OCI-LY1 (cell line): ENCODE data around the gene SMARCC1.
A peak's percentile ranks its signal among the peaks of the same experiment; 100 is the strongest.

Experiments used
- H2AFZ ChIP-seq: fragments of 200-600 bp; sonication (generic), shearing (Covaris generic); 2 replicates; pipeline ENCODE4 v1.6.0; 2014; ENCODE audit warnings: antibody characterized with exemption, mild to moderate bottlenecking, low read length
- H3F3A ChIP-seq: fragments of 200-600 bp; sonication (generic), shearing (Covaris generic); 2 replicates; pipeline ENCODE4 v1.6.0; 2014; ENCODE audit warnings: mild to moderate bottlenecking, antibody characterized with exemption, low read length, moderate library complexity; ENCODE audit not compliant: insufficient read depth
- H3K27ac ChIP-seq: fragments of 200-600 bp; sonication (generic); 2 replicates; pipeline ENCODE4 v1.5.1; 2014; ENCODE audit warnings: low read length, mixed run types, mild to moderate bottlenecking, low read depth; ENCODE audit not compliant: poor library complexity, severe bottlenecking
- H3K27me3 ChIP-seq: fragments of 200-600 bp; sonication (generic); 2 replicates; pipeline ENCODE4 v1.6.0; 2014; ENCODE audit warnings: antibody characterized with exemption, mild to moderate bottlenecking, low read length, moderate library complexity; ENCODE audit not compliant: insufficient read depth
- H3K36me3 ChIP-seq: fragments of 200-600 bp; sonication (generic); 2 replicates; pipeline ENCODE4 v1.6.1; 2014; ENCODE audit warnings: mild to moderate bottlenecking, antibody characterized with exemption, low read length, moderate library complexity, mixed read lengths; ENCODE audit not compliant: insufficient read depth
- H3K4me1 ChIP-seq: fragments of 200-600 bp; sonication (generic); 2 replicates; pipeline ENCODE4 v1.5.1; 2014; ENCODE audit warnings: mild to moderate bottlenecking, low read length, moderate library complexity; ENCODE audit not compliant: insufficient read depth, severe bottlenecking
- H3K4me2 ChIP-seq: fragments of 200-600 bp; sonication (generic), shearing (Covaris generic); 2 replicates; pipeline ENCODE4 v1.6.1; 2014; ENCODE audit warnings: low read length
- H3K4me3 ChIP-seq: fragments of 200-600 bp; sonication (generic); 2 replicates; pipeline ENCODE4 v1.5.1; 2014; ENCODE audit warnings: low read length, low read depth, mild to moderate bottlenecking, mixed read lengths; ENCODE audit not compliant: poor library complexity, severe bottlenecking
- H3K79me2 ChIP-seq: fragments of 200-600 bp; shearing (Covaris generic); 2 replicates; pipeline ENCODE4 v1.6.1; 2016; ENCODE audit warnings: mixed run types, low read length, mixed read lengths; ENCODE audit not compliant: insufficient read depth
- H3K9ac ChIP-seq: fragments of 200-600 bp; sonication (generic), shearing (Covaris generic); 2 replicates; pipeline ENCODE4 v1.6.1; 2014; ENCODE audit warnings: mild to moderate bottlenecking, low read length, mixed read lengths
- H3K9me2 ChIP-seq: fragments of 200-600 bp; sonication (generic), shearing (Covaris generic); 2 replicates; pipeline ENCODE4 v1.6.1; 2014; ENCODE audit warnings: low read depth, mild to moderate bottlenecking, low read length, mixed read lengths
- H3K9me3 ChIP-seq: fragments of 200-600 bp; shearing (Covaris generic); 2 replicates; pipeline ENCODE4 v1.6.1; 2014; ENCODE audit warnings: low read length, mixed read lengths
- H4K20me1 ChIP-seq: fragments of 200-600 bp; sonication (generic), shearing (Covaris generic); 2 replicates; pipeline ENCODE4 v1.6.0; 2016; ENCODE audit warnings: mild to moderate bottlenecking, low read length; ENCODE audit not compliant: insufficient read depth
- EZH2 ChIP-seq: fragments of 200-600 bp; sonication (generic), shearing (Covaris generic); IDR thresholded peaks from 2 replicates; pipeline ENCODE4 v1.8.0; 2017; ENCODE audit warnings: borderline replicate concordance, mixed run types, mild to moderate bottlenecking, antibody characterized with exemption, low read length, moderate library complexity, mixed read lengths
- TF ChIP-seq, protein P1 (sequence below): fragments of 200-600 bp; sonication (generic), shearing (Covaris generic); IDR thresholded peaks from 2 replicates; pipeline ENCODE4 v1.5.1; 2017; ENCODE audit warnings: mild to moderate bottlenecking, antibody characterized with exemption, low read length, moderate library complexity, mixed read lengths

The SMARCC1 gene

DNA sequence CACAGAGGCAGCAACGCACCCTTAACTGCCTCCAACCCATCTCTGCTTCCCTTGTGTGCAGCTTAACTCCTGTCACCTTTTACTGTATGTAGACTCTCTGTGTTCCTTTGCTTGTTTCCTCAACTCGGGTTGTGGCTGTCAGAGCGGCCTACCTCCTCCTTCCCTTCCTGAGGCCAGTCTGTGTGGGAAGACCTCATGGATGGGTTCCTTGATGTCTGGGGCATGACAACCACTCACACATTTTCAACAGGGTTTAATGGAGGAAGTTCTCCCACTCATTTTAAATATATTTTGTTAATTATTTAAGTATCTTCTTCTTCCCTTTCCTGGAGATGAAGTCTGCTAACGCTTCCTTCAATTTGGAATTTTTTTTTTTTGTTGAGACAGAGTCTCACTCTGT is 201.2 kb downstream of the SMARCC1 start:
- peaks cover 10% of the 10 kb centered on the region; the same call in 1 of the 2 replicates for H3K27me3 ChIP-seq
- no peaks in the 10 kb centered on the region for H3K9me3 ChIP-seq
- H3K9ac ChIP-seq, result no peak overlapping the region
- H3K4me3 ChIP-seq, result no peak overlapping the region
- H2AFZ ChIP-seq, result no peak overlapping the region
- TF ChIP-seq, protein P1, sequence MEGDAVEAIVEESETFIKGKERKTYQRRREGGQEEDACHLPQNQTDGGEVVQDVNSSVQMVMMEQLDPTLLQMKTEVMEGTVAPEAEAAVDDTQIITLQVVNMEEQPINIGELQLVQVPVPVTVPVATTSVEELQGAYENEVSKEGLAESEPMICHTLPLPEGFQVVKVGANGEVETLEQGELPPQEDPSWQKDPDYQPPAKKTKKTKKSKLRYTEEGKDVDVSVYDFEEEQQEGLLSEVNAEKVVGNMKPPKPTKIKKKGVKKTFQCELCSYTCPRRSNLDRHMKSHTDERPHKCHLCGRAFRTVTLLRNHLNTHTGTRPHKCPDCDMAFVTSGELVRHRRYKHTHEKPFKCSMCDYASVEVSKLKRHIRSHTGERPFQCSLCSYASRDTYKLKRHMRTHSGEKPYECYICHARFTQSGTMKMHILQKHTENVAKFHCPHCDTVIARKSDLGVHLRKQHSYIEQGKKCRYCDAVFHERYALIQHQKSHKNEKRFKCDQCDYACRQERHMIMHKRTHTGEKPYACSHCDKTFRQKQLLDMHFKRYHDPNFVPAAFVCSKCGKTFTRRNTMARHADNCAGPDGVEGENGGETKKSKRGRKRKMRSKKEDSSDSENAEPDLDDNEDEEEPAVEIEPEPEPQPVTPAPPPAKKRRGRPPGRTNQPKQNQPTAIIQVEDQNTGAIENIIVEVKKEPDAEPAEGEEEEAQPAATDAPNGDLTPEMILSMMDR, result no peak
- TF ChIP-seq EZH2, result no peak
- no peaks in the 10 kb centered on the region for H3F3A ChIP-seq
- no peaks in the 10 kb centered on the region for H3K79me2 ChIP-seq
- H3K9me2 ChIP-seq, result no peaks in the 10 kb centered on the region
- peaks cover 14% of the 10 kb centered on the region for H3K36me3 ChIP-seq
- H3K4me2 ChIP-seq, result no peak overlapping the region
- no peak overlapping the region for H3K27ac ChIP-seq
- no peaks in the 10 kb centered on the region for H3K4me1 ChIP-seq
- no peaks in the 10 kb centered on the region for H4K20me1 ChIP-seq

DNA sequence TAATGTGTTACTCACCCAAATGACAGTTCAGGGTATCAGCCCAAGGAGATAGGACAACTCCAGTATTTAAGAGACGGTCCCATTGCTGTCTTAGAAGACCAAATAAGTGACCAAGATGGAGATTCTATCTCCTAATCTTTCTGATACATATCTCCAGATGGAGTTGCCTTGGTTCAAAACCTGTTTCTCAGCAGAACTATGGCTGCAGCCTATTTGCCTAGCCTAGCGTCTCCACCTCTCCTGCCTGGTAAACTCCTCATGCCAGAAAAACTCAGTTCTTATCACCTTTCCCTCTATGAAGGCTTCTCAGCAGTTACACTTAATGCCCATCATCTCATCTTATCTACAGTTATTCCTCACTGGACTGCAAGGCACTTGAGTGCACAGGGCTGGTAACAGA is 201.8 kb downstream of the SMARCC1 start:
- Histone ChIP-seq H3K4me3 (no peak overlapping the region), H3K27ac (no peak overlapping the region), H3F3A (no peaks in the 10 kb centered on the region), H4K20me1 (no peaks in the 10 kb centered on the region), H3K4me1 (no peaks in the 10 kb centered on the region), H3K79me2 (no peaks in the 10 kb centered on the region), H3K27me3 (peaks cover 10% of the 10 kb centered on the region; the same call in 1 of the 2 replicates), H3K4me2 (no peak overlapping the region), H3K9me3 (no peaks in the 10 kb centered on the region), H3K36me3 (peaks cover 8% of the 10 kb centered on the region), H3K9me2 (no peaks in the 10 kb centered on the region), H3K9ac (no peak overlapping the region), H2AFZ (no peak overlapping the region)
- TF ChIP-seq, protein P1, result no peak
- TF ChIP-seq EZH2, result no peak

DNA sequence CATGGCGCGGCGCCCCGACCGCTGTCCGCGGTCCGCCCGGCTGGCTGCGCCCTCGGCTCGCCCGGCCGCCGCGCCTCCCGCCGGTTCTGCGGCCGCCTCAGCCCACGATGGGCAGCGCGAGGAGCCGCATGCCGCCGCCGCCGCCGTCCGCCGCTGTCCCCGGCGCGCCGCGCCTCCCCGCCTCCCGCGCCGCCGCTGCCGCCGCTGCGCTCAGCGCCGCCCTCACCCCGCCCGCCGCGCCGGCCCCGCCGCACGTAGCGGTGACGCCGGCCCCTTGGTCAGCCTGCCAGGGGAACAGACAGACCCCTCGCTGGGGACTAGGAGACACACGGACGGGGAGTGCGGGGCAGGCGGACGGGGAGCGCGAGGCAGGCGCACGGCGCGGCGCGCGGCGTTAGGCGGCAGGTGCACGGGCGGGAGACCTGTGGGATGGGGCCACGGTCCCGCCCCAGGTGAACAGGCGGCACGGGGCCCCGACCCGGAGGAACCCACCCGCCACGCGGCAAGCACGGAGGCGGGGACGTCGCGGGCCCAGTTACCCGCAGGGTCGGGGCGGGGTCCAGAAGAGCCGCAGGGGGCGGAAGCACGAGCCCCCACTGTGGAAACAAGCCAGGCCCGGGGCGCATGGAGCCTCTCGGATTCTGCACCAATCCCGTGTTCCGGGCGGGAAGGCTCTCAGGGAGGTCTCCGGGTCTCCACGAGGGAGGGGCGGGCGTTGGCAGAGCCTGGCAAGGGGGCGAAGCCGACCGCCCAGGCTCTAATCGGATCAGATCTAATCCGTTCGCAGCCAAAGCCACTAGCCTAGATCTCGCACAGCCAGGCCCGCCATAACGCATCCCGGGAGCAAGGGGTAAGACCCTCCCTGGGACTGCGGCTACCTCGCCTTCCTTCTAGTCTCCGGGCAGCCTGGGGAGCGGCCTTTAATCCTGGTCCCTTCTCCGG is 202.7 kb downstream of the SMARCC1 start, which contains the start of gene CSPG5:
Gene CSPG5, minus strand, starts transcription at position 175 of the 942 bp plus-strand sequence. Its CDS starts 172 bp downstream, at position 3.
- Histone ChIP-seq H2AFZ (no peak within 1 kb of the TSS), H3K4me3 (peak within 1 kb of the TSS; percentile 72)

More for the DNA sequence above, 202.7 kb downstream of the SMARCC1 start, which contains the start of gene CSPG5:
- Histone ChIP-seq H3K4me1 (no peaks in the 10 kb centered on the region), H3K4me2 (peak within 1 kb of the TSS; percentile 78), H3K27ac (no peak within 1 kb of the TSS), H3K27me3 (peaks cover 10% of the 10 kb centered on the region; the same call in 1 of the 2 replicates), H3K36me3 (peaks cover under 1% of the 10 kb centered on the region; the same call in 1 of the 2 replicates), H4K20me1 (no peaks in the 10 kb centered on the region), H3K9me2 (no peaks in the 10 kb centered on the region), H3F3A (no peaks in the 10 kb centered on the region), H3K9me3 (no peaks in the 10 kb centered on the region), H3K9ac (no peak within 1 kb of the TSS; the same call in 1 of the 2 replicates), H3K79me2 (no peaks in the 10 kb centered on the region)
- TF ChIP-seq, protein P1, result no peak
- no peak for TF ChIP-seq EZH2
